Measurements from ENCODE around the gene G6PC1.

GRCh38 chr17:42852351-42852750 is 48.2 kb upstream of the G6PC1 start:
- no peak for TF ChIP-seq CTCF (IDR thresholded peaks at IDR 0.05; ENCODE audit: poor library complexity, severe bottlenecking)
- no peak for TF ChIP-seq REST (IDR thresholded peaks at IDR 0.05; ENCODE audit: borderline replicate concordance)
- no peak for TF ChIP-seq POLR2AphosphoS5 (IDR thresholded peaks at IDR 0.05)
- no peak for TF ChIP-seq TAF1 (IDR thresholded peaks at IDR 0.05; ENCODE audit: low read depth)
- TF ChIP-seq EZH2 (IDR thresholded peaks at IDR 0.05; ENCODE audit: borderline replicate concordance, insufficient read depth, low read length, poor library complexity, severe bottlenecking) = no peak
